GM18861 (cell line): ENCODE results near the gene GLRX.
A peak's percentile ranks its signal among the peaks of the same experiment; 100 is the strongest.

Experiments used
- ATAC-seq: cut with Tn5 transposase; IDR thresholded peaks from one replicate; pipeline ENCODE4 v1.9.1; 2021; ENCODE audit not compliant: unreplicated experiment

The GLRX gene

GRCh38 chr5:95784514-95785302, 37.8 kb downstream of the GLRX start:
- no peak for ATAC-seq

DNA sequence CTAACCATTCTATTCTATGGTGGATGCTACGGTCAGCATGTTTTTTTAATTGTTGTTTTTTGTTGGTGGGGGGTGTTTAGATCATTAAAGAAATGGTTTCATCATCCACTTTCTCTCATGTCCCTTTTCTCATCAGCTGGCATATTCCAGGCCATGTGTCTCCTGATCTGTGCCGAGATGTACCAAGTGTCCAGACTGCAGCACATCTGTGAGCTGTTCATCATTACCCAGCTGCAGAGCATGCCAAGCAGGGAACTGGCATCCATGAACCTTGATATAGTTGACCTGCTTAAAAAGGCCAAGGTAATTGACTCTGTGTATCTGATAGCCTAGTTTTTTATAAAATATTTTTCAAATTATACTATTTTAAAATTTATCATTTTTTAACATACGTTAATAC, 38.9 kb downstream of the GLRX start:
- ATAC-seq, result no peak

DNA sequence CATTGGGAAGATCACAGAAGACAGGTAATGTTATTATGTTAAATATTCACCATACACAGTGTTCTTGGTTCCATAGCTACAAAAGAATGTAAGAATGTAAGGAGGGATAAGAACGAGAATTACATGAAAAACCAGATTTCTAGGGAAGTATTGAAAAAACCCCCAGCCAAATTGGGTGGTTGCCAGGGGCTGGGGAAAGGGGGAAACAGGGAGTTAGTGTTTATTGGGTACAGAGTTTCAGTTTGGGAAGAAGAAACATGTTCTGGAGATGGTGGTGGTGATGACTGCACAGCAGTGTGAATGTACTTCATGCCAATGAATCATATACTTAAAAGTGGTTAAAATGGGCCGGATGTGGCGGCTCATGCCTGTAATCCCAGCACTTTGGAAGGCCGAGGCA, 40.3 kb downstream of the GLRX start:
- no peak for ATAC-seq

GRCh38 chr5:95781101-95781583, 41.4 kb downstream of the GLRX start:
- peak; percentile 90 for ATAC-seq

- no peak for ATAC-seq
Measured at GRCh38 chr5:95780597-95780996, 41.9 kb downstream of the GLRX start.

DNA sequence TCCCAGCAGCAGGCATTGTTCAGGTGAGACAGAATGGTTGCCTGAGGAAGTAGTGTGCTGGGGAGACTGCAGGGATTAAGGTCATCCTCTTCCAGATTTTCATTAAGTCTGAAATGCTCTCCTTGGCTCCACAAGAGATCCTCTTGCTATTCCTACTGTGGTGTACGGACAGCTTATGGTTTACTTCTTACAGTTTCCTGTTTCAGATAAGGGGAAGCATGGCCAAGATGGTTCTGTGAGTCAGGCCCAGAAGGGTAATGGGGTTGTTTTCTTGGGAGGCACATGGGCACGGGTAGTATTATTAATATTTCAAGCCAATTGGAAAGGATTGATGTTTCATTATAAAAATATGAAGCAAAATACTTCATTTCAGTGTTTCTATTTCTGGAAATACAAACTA, 42.9 kb downstream of the GLRX start:
- no peak for ATAC-seq

GRCh38 chr5:95778713-95779436, 43.7 kb downstream of the GLRX start:
- ATAC-seq, result no peak

DNA sequence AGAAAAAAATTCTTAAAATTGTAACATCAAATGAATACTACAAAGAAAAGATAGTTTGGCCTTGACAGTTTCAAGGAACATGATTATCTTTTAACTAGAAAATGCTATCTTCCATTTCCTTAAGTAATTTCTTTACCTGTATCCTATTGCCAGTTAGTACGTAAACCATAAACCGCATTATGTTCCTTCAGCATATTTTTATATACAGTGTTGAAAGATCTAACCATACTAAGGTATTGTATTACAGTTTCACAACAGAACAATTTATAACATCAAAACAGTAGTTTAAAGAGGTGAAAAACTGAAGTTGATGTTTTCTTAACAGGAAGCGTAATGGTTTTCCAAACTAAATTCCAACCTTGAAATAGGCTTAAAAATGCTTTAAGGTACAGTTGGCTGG, 45.1 kb downstream of the GLRX start:
- ATAC-seq, result no peak

DNA sequence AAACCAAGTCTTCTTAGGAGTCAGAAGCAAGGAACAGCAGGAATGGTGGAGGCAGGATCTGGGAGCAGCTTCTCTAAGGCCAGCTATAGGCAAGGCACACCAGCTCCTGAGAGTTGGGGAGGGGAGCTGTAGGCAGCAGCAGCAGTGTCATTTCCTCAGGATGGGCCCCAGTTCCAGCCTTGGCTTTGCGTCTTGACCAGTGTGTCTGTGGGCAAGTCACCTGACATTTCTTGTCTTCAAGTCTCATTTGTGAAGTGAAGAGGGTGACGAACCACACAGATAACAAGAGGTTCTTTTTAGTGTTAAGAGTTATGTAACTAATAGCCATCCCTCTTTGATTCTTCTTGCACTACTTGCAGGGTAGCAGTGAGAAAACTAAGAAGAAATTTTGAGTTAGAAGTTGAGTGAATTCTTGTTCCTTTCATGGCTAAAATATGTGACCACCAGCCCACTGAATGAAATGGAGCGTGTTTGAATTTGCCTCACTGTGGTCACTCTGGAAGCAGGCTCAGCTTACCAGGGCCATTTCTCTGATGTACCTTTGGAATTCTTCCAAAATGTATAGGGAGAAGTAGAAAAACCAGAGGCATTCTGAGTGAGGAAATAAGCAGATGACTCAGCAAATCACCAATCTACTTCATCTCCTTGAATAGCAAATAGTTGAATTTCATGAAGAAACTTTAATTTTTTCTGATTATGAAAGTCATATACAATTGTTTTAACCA, 49.0 kb downstream of the GLRX start:
- ATAC-seq, result no peak

DNA sequence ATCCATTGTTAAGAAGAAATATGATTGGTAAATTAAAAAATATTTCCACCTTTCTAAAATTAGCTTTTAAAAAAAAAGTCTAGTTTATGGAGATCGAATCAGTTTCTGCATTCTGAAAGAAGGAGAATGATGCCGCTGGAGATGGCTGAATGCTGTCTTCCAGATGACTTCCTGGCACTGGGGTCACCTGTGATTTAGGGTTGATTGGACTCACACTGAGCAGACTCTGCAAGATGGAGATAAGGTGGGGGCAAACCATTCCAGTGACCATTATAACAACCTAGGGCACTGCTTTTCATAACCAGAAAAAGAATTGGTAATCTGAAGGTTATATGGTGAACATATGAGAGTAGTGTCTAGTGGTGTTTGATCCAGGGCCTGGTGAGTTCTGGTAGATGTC, 50.6 kb downstream of the GLRX start:
- no peak for ATAC-seq

DNA sequence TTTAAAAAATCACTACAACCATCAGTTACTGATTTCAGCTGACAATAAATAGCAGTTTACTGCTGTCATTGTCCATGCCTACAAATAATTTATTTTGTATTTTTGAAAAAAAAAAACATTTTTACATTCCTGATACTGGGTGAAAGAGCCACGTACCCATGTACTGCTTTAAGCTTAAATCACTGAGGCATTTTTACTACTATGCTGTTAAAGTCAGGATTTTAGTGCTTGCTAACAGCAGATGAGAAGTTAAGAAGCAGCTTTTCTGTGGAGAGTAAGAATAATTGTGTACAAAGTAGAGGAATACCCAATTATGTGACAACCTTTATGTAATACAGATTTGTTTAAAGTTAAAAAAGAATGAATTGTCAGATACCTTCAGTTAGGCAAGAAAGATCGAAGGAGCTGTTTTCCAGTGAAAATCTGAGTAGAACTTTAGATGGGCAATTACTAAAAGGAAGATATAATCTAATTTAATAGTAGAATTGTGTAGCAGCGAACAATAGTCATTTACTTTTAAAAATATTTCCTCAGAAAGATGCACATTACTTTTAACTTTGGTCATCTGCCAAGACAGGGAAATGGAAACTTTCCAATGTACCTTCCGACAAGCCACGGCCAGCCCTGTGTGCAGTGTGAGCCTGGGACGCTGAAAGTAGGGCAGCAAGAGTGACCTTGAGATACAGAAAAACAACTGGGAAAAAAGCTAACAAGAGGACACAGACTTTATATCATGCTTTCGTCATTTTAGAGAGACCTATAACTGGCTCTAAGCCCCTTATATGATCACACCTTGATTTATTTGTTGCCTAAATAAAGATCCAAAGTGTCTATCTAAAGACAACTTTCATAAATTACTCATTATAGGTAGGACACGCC, 51.5 kb downstream of the GLRX start:
- ATAC-seq, result no peak

DNA sequence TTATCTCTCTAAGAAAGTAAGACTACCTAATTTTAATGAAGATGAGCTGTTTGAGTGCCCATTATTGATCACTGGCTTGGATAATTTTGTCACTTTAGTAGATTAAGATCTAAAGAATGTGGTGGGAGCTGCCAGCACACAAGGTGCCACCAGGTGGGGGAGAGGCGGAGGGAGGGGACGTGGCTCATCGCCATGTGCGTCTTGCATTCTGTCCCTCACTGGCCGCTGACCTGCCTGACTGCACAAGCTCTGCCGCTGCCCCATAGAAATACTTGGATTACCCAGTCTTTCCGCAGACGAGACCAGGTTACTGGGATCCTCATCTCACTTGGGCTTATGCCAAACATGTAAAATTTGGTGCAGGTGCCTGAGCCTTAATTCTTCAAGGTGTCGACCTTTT, 53.8 kb downstream of the GLRX start:
- ATAC-seq, result no peak

- no peak for ATAC-seq
Measured at GRCh38 chr5:95763941-95764340, 58.6 kb downstream of the GLRX start.
